ENCODE measurements around the gene SSTR4. TPM values are rescaled to one million over a fixed set of nuclear protein-coding genes. Genes with fewer than 3 reads are reported as not detected.

The SSTR4 gene
- total RNA-seq, 6 donors from 2014 or later, result 0.30 TPM; not detected in 5

DNA sequence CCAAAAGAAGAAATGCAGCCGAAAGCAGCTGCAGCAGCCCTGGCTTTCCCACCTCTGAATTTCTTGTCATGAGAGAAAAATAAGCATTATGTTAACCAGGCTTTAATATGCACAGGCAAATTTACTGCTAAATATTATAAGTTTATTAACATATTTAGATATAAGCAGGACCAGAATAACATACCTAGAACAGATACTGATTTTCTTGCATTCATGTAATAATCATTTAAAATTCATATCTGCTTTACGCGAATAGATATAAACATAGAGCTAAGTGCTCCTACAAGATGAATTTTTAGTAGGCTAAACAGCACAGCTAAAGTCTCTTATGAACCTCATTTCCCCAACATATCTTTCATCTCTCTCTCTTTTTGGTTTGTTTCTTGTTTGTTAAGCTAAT lies 36.3 kb downstream of the SSTR4 start:
- H3K4me3 ChIP-seq, result no peak overlapping the region
- no peak for ATAC-seq (ENCODE audit: low FRiP score in 2 of 2)
- DNase-seq, result no peak
- peaks cover 0 to 3% (median 0%) of the 10 kb centered on the region in 4 donors for H3K4me1 ChIP-seq
- H3K27ac ChIP-seq, result no peak overlapping the region
- 82 to 97% methylated on average over 3 of the region's 3 CpGs for WGBS, 2 donors
- TF ChIP-seq, protein P1, sequence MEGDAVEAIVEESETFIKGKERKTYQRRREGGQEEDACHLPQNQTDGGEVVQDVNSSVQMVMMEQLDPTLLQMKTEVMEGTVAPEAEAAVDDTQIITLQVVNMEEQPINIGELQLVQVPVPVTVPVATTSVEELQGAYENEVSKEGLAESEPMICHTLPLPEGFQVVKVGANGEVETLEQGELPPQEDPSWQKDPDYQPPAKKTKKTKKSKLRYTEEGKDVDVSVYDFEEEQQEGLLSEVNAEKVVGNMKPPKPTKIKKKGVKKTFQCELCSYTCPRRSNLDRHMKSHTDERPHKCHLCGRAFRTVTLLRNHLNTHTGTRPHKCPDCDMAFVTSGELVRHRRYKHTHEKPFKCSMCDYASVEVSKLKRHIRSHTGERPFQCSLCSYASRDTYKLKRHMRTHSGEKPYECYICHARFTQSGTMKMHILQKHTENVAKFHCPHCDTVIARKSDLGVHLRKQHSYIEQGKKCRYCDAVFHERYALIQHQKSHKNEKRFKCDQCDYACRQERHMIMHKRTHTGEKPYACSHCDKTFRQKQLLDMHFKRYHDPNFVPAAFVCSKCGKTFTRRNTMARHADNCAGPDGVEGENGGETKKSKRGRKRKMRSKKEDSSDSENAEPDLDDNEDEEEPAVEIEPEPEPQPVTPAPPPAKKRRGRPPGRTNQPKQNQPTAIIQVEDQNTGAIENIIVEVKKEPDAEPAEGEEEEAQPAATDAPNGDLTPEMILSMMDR (IDR thresholded peaks at IDR 0.05), result no peak
- TF ChIP-seq EP300 (IDR thresholded peaks at IDR 0.05), result no peak
- TF ChIP-seq POLR2A (IDR thresholded peaks at IDR 0.05), result no peak
- TF ChIP-seq POLR2AphosphoS5 (IDR thresholded peaks at IDR 0.05), result no peak
- no peaks in the 10 kb centered on the region for H3K27me3 ChIP-seq
- H3K9me3 ChIP-seq, result no peaks in the 10 kb centered on the region
- H3K36me3 ChIP-seq, result no peaks in the 10 kb centered on the region

DNA sequence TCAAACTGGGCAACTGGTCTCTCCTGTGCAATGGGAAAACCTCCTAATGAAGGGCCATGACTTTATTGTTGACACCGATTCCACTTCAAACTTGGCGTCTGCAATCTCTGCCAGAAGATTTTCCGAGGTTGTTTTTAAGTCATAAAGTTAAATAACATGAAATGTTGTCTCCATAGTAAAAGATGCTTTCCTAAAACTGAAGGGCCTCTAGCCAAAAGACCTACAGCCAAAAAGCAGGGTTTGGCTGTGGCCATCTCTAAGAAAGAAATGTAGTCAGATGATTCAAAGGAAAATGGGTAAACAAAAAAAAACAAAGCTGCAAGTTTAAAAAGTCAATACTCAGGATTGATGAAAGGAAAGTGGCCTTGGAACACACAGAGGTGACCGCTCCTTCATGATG lies 36.9 kb downstream of the SSTR4 start:
- H3K9me3 ChIP-seq, result no peaks in the 10 kb centered on the region
- no peaks in the 10 kb centered on the region for H3K36me3 ChIP-seq
- H3K27ac ChIP-seq, result no peak overlapping the region
- TF ChIP-seq EP300 (IDR thresholded peaks at IDR 0.05) (no peak), POLR2A (IDR thresholded peaks at IDR 0.05) (no peak), POLR2AphosphoS5 (IDR thresholded peaks at IDR 0.05) (no peak)
- DNase-seq, result no peak
- no peak overlapping the region for H3K4me3 ChIP-seq
- 83 to 85% methylated on average over 4 of the region's 4 CpGs for whole genome bisulfite sequencing, 2 donors
- no peaks in the 10 kb centered on the region for H3K27me3 ChIP-seq
- peaks cover 0 to 3% (median 0%) of the 10 kb centered on the region in 4 donors for H3K4me1 ChIP-seq
- ATAC-seq (ENCODE audit: low FRiP score in 2 of 2), result no peak

DNA sequence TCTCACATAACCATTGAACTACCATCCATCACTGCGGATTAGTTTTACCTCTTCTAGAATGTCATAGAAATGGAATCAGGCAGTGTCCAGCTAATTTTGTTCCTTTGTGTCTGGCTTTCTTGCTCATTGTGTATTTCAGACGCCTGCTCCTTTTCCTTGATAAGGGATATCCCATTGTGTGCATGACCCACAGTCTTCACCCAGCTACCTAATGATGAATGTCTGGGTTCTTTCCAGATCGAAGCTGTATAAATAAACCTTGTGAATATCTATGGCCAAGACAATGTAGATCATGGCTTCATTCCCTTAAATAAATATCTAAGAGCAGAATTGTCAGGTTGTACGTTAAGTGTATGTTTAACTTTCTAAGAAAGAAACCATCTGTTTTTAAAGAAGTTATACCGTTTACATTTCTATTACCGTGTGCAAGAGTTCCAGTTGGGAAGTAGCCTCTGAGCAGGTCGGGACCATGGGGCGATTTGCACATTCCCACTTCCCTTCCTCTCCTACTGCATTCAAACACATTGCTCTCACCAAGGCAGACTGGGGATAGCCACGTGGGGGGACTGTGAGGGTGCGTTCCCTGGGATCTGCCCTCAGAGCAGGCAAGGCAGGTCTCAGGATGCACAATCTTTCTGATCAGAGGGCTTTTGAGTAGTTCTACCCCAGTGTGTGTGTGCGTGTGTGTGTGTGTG lies 37.9 kb downstream of the SSTR4 start:
- Histone ChIP-seq H3K4me3 (no peak overlapping the region), H3K27ac (no peak overlapping the region), H3K9me3 (no peaks in the 10 kb centered on the region), H3K4me1 (peaks cover 0 to 4% (median 0%) of the 10 kb centered on the region in 4 donors), H3K27me3 (no peaks in the 10 kb centered on the region), H3K36me3 (no peaks in the 10 kb centered on the region)
- TF ChIP-seq EP300 (IDR thresholded peaks at IDR 0.05) (no peak), POLR2AphosphoS5 (IDR thresholded peaks at IDR 0.05) (peak in 1 of 2 donors; percentile 15)
- 54 to 59% methylated on average over 10 to 11 of the region's 11 CpGs for WGBS, 2 donors
- DNase-seq (no peak), ATAC-seq (ENCODE audit: low FRiP score in 2 of 2) (no peak)

DNA sequence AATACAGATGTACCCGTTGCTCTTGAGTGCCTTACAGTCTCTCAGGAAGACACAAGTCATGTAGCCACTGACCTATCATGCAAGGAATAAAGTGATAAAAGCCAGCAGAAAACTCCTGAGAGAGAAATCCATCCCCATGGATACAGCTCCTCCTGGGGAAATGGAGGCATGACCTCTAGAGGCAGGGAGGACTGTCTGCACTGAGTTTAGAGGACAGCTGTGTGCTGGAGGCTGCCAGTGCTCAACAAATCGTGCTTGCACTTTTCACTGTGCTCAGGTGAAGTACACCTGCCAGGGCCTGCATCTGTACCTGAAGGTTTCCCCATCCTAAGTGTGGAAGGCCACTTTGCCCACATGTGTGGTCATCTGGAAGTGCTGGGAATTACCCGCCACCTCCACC lies 38.9 kb downstream of the SSTR4 start:
- H3K9me3 ChIP-seq, result no peaks in the 10 kb centered on the region
- TF ChIP-seq, protein P1 (IDR thresholded peaks at IDR 0.05), result no peak
- TF ChIP-seq POLR2A (IDR thresholded peaks at IDR 0.05), result no peak
- no peak for TF ChIP-seq POLR2AphosphoS5 (IDR thresholded peaks at IDR 0.05)
- TF ChIP-seq EP300 (IDR thresholded peaks at IDR 0.05), result no peak
- H3K4me3 ChIP-seq, result no peak overlapping the region
- H3K4me1 ChIP-seq, result peaks cover 4 to 14% (median 8%) of the 10 kb centered on the region in 4 donors
- no peaks in the 10 kb centered on the region for H3K36me3 ChIP-seq
- 79 to 84% methylated on average over 2 to 3 of the region's 3 CpGs for WGBS, 2 donors
- ATAC-seq (ENCODE audit: low FRiP score in 2 of 2) (no peak), DNase-seq (no peak)
- no peaks in the 10 kb centered on the region for H3K27me3 ChIP-seq
- H3K27ac ChIP-seq, result no peak overlapping the region

DNA sequence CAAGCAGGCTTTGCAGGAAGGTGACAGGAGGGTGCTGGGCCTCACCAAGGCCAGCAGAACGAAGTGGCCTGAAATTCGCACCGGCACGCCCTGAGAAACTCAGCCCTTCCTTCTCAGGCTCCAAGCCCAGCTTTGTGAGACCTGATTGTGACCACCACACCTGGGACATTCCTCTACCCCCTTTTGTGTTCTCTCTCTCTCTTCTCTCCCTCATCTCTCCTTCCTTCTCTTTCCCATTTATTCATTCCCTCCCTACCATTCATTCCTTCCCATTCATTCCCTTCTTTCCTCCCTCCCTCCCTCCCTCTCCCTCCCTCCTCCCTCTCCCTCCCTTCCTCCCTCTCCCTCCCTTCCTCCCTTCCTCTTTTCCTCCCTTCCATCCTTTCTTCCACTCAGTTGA lies 42.2 kb downstream of the SSTR4 start:
- no peaks in the 10 kb centered on the region for H3K9me3 ChIP-seq
- H3K4me1 ChIP-seq, result peaks cover 5 to 35% (median 25%) of the 10 kb centered on the region in 4 donors
- no peak for TF ChIP-seq EP300 (IDR thresholded peaks at IDR 0.05)
- TF ChIP-seq POLR2A (IDR thresholded peaks at IDR 0.05), result no peak
- TF ChIP-seq POLR2AphosphoS5 (IDR thresholded peaks at IDR 0.05), result no peak
- TF ChIP-seq, protein P1 (IDR thresholded peaks at IDR 0.05), result no peak
- peaks cover 0 to 11% (median 0%) of the 10 kb centered on the region in 4 donors for H3K36me3 ChIP-seq
- H3K27ac ChIP-seq, result no peak overlapping the region
- 55 to 81% methylated on average over 4 of the region's 4 CpGs for WGBS, 2 donors
- DNase-seq (no peak), ATAC-seq (ENCODE audit: low FRiP score in 2 of 2) (no peak)
- H3K27me3 ChIP-seq, result no peaks in the 10 kb centered on the region
- no peak overlapping the region for H3K4me3 ChIP-seq

Data from upper lobe of left lung (tissue), 6 donors.